HUES6 (cell line): ENCODE data around the gene AHSP.
"Not testable (repeated sequence)": the region's sequence is repeated elsewhere in the genome, so short reads cannot be mapped to it uniquely, and the experiment has no call there.

ENCODE experiments used
- H3K27ac ChIP-seq: 2 replicates; pipeline ENCODE4 v1.7.0; 2013; ENCODE audit warnings: low read depth, mild to moderate bottlenecking, low read length, inconsistent platforms
- H3K27me3 ChIP-seq: 2 replicates; pipeline ENCODE4 v1.6.1; 2013; ENCODE audit warnings: low read length; ENCODE audit not compliant: control insufficient read depth, insufficient read depth
- H3K36me3 ChIP-seq: 2 replicates; pipeline ENCODE4 v1.6.1; 2013; ENCODE audit warnings: low read length; ENCODE audit not compliant: control insufficient read depth, insufficient read depth
- H3K4me1 ChIP-seq: 2 replicates; pipeline ENCODE4 v1.6.1; 2013; ENCODE audit warnings: low read length; ENCODE audit not compliant: control insufficient read depth, insufficient read depth
- H3K4me3 ChIP-seq: 2 replicates; pipeline ENCODE4 v1.5.1; 2013; ENCODE audit warnings: low read depth, low read length
- H3K9ac ChIP-seq: one replicate; pipeline ENCODE4 v1.6.1; 2013; ENCODE audit warnings: mild to moderate bottlenecking, low read length
- H3K9me3 ChIP-seq: 2 replicates; pipeline ENCODE4 v1.6.1; 2013; ENCODE audit warnings: low read depth, low read length; ENCODE audit not compliant: control insufficient read depth, insufficient read depth

Gene AHSP, protein sequence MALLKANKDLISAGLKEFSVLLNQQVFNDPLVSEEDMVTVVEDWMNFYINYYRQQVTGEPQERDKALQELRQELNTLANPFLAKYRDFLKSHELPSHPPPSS

DNA sequence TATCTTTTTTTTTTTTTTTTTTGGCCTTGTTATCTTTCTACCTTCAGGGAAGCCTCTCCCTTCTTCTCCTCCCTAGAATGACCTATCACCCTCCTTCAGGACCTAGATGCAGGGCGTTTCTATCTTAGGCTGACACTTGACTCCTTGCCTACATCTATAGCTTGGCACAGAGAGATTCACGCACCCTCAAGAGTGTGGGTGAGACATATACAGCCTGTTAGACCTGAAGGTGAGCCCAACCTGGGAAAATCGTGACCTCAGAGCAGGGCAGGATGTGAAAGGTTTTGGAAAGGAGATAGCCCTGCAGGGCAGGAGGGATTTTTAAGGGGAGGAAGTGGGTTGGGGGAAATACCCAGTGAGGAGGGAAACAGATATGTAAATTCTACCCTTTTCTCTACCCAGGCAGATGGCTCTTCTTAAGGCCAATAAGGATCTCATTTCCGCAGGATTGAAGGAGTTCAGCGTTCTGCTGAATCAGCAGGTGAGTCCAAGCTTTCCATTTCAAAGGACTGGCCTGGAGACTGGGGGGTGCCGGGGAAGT, at the start of gene AHSP:
Gene AHSP (plus strand): TSS at position 167 of the 541 bp plus-strand sequence. CDS start 240 bp downstream, at position 407.
- H3K4me1 ChIP-seq = peaks cover 25% of the 10 kb centered on the region
- peak within 1 kb of the TSS; percentile 8 for H3K9ac ChIP-seq
- H3K27ac ChIP-seq = no peak within 1 kb of the TSS
- no peaks in the 10 kb centered on the region for H3K9me3 ChIP-seq
- peak within 1 kb of the TSS; percentile 64 for H3K4me3 ChIP-seq
- H3K27me3 ChIP-seq = peaks cover 51% of the 10 kb centered on the region
- no peaks in the 10 kb centered on the region for H3K36me3 ChIP-seq

DNA sequence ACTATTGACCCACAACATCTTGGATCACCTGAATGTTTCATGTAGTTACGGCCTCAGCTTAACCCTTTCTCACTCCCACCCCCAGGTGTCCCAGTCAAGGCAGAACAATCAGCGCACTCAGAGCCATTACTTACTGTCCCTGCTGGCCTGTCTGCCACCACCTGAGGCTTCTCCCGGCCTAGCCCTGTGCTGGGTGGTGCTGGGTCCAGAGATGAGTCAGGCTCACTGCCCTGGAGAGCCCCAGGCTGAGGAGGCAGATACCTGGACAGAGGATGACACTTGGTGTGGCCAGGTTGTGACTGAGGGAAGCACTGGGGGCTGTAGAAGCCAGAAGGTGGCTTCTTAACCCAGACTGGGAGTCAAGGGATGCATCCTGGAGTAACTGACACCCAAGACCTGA, 48.7 kb upstream of the AHSP start:
- Histone ChIP-seq H3K36me3 (peaks cover 2% of the 10 kb centered on the region; the same call in 1 of the 2 replicates), H3K4me1 (peaks cover 9% of the 10 kb centered on the region), H3K9ac (no peak overlapping the region), H3K27me3 (peaks cover 69% of the 10 kb centered on the region), H3K4me3 (no peak overlapping the region), H3K27ac (no peak overlapping the region), H3K9me3 (no peaks in the 10 kb centered on the region)

GRCh38 chr16:31479751-31480150, 47.9 kb upstream of the AHSP start:
- H3K27me3 ChIP-seq = peaks cover 66% of the 10 kb centered on the region
- peaks cover 13% of the 10 kb centered on the region for H3K4me1 ChIP-seq
- no peak overlapping the region for H3K4me3 ChIP-seq
- H3K27ac ChIP-seq = no peak overlapping the region
- no peaks in the 10 kb centered on the region for H3K9me3 ChIP-seq
- H3K36me3 ChIP-seq = no peaks in the 10 kb centered on the region
- no peak overlapping the region for H3K9ac ChIP-seq

DNA sequence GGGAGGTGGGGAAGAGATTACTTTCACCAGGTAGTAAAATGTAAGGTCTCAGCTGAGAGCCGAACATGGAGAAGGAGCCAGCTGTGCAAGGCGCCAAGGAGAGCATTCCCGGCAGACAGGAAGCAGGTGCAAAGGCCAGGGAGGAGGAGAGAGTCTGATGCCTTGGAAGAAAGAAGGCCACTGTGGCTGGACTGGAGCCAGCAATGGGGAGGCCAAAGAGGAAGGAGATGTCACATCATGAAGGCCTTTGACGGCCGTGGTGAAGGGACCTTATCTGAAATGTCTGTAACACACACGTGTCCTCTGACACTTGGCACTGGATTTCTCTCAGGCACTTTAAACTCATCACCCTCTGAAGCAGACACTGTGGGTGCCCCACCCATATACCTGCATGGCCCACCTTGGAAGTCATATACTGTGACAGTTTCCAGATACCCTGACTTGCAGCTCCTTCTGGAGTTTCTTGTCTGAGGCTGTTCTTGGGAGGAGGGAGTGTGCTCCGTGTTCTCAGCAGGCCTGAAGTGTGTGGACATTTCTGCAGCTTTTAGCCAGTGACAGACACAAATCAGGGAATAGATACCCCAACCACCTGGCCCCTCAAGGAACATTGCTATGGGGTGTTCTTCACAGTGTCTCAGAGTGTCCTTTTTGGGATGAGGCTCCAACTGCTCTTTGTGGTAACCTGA, 46.7 kb upstream of the AHSP start:
- no peak overlapping the region for H3K4me3 ChIP-seq
- peaks cover 12% of the 10 kb centered on the region for H3K4me1 ChIP-seq
- peaks cover 66% of the 10 kb centered on the region for H3K27me3 ChIP-seq
- no peak overlapping the region for H3K9ac ChIP-seq
- no peaks in the 10 kb centered on the region for H3K9me3 ChIP-seq
- no peak overlapping the region for H3K27ac ChIP-seq
- H3K36me3 ChIP-seq = no peaks in the 10 kb centered on the region

DNA sequence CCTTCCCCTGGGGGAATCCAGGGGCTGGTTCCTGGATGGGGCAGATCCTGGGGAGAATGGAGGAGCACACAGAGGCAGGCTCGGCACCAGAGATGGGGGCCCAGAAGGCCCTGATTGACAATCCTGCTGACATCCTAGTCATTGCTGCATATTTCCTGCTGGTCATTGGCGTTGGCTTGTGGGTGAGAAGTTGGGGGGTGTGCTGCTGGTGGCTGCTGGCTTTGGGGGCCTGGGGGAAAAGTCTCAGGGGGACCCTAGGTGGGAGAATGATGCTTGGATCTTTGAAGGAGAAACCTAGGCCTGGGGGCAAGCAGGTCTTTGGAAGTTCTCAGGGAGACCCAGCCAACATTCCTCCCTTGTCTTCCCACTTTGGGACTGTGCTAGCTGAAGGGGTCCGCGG, 44.6 kb upstream of the AHSP start, which contains the start of gene SLC5A2:
Gene SLC5A2 (plus strand): TSS at position 43 of the 400 bp plus-strand sequence. CDS start 14 bp downstream, at position 57.
- Histone ChIP-seq H3K36me3 (no peaks in the 10 kb centered on the region), H3K27ac (no peak within 1 kb of the TSS), H3K9me3 (no peaks in the 10 kb centered on the region), H3K9ac (no peak within 1 kb of the TSS), H3K4me3 (no peak within 1 kb of the TSS), H3K4me1 (peaks cover 10% of the 10 kb centered on the region), H3K27me3 (peaks cover 87% of the 10 kb centered on the region)

DNA sequence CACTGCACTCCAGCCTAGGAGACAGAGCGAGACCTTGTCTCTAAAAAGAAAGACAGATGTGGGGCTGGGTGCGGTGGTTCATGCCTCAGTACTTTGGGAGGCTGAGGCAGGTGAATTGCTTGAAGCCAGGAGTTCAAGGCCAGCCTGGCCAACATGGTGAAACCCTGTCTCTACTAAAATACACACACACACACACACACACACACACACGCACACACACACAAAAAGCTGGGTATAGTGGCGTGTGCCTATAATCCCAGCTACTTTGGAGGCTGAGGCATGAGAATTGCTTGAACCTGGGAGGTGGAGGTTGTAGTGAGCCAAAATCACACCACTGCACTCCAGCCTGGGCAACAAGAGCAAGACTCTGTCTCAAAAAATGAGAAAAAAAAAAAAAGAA, 43.7 kb upstream of the AHSP start:
- Histone ChIP-seq H3K27me3 (peaks cover 91% of the 10 kb centered on the region), H3K4me1 (peaks cover 13% of the 10 kb centered on the region)
- H3K4me3 ChIP-seq, H3K36me3 ChIP-seq, H3K9me3 ChIP-seq, H3K27ac ChIP-seq, H3K9ac ChIP-seq: not testable (repeated sequence)

DNA sequence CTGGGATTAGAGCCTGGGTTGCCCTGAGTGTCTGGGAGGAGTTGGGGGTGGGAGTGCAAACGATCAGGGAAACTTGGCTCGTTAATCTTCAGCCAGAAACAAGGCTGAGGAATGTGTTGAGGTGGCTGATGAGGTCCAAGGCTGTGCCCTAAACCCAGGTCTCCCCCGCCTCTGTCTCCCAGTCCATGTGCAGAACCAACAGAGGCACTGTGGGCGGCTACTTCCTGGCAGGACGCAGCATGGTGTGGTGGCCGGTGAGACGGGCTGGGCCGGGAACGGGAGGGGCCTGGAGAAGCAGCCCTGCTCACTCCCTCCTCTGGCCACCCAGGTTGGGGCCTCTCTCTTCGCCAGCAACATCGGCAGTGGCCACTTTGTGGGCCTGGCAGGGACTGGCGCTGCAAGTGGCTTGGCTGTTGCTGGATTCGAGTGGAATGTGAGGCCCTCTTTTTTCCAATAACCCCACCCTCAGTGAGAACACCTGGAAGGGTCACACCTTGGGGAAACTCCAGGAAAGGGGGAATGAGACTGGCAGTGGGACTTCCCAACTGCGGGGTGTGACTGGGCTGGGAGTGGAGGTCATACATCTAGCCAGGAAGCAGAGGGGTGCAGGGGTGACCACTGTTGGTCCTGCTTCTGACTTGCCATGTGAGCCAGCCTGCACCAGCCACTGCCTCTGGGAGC, 43.1 kb upstream of the AHSP start:
- Histone ChIP-seq H3K9me3 (no peaks in the 10 kb centered on the region), H3K4me1 (peaks cover 13% of the 10 kb centered on the region), H3K27me3 (peaks cover 91% of the 10 kb centered on the region), H3K4me3 (peak overlapping the region; percentile 8; the same call in 1 of the 2 replicates), H3K36me3 (peaks cover 2% of the 10 kb centered on the region; the same call in 1 of the 2 replicates), H3K9ac (no peak overlapping the region), H3K27ac (no peak overlapping the region)

DNA sequence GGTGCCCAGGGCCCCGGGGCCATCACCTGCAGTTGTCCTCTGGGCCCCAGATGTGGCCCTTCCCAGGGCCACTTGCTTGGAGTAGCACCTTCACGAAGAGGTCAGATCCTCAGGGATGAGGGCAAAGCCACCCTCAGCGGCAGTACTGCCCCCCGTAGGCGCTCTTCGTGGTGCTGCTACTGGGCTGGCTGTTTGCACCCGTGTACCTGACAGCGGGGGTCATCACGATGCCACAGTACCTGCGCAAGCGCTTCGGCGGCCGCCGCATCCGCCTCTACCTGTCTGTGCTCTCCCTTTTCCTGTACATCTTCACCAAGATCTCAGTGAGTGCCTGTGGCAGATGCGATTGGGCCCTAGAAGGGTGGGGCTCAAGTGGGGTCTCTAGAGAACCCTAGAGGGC, 42.1 kb upstream of the AHSP start:
- Histone ChIP-seq H3K27me3 (peaks cover 93% of the 10 kb centered on the region), H3K9ac (no peak overlapping the region), H3K36me3 (peaks cover 7% of the 10 kb centered on the region)

GRCh38 chr16:31486045-31486444, 41.7 kb upstream of the AHSP start:
- no peak overlapping the region for H3K9ac ChIP-seq
- peaks cover 92% of the 10 kb centered on the region for H3K27me3 ChIP-seq
- no peak overlapping the region for H3K27ac ChIP-seq
- H3K9me3 ChIP-seq = no peaks in the 10 kb centered on the region
- H3K36me3 ChIP-seq = peaks cover 11% of the 10 kb centered on the region
- peaks cover 13% of the 10 kb centered on the region for H3K4me1 ChIP-seq
- no peak overlapping the region for H3K4me3 ChIP-seq

More for the DNA sequence above, 42.1 kb upstream of the AHSP start:
- Histone ChIP-seq H3K9me3 (no peaks in the 10 kb centered on the region), H3K4me3 (no peak overlapping the region), H3K27ac (no peak overlapping the region), H3K4me1 (peaks cover 13% of the 10 kb centered on the region)

- peak overlapping the region; percentile 21 for H3K9ac ChIP-seq
- H3K27ac ChIP-seq = no peak overlapping the region
- H3K4me1 ChIP-seq = peaks cover 13% of the 10 kb centered on the region
- H3K27me3 ChIP-seq = peaks cover 80% of the 10 kb centered on the region
- H3K36me3 ChIP-seq = peaks cover 18% of the 10 kb centered on the region
- H3K9me3 ChIP-seq = no peaks in the 10 kb centered on the region
- peak overlapping the region; percentile 74 for H3K4me3 ChIP-seq
These were observed 40.5 kb upstream of the AHSP start for GRCh38 chr16:31487071-31487719.
